ENCODE measurements around the gene GBX1.

GRCh38 chr7:151178831-151179230 is 11.3 kb upstream of the GBX1 start:
- TF ChIP-seq CTCF (IDR thresholded peaks at IDR 0.05): no peak
- TF ChIP-seq POLR2A (IDR thresholded peaks at IDR 0.05): no peak

All from heart left ventricle (tissue), 13 donors.